ENCODE measurements around the gene KMT2E. TPM values are rescaled to one million over a fixed set of nuclear protein-coding genes. Genes with fewer than 3 reads are reported as not detected.

KMT2E gene
- total RNA-seq, 1 experiment from 2014 or later = 52.3 TPM

DNA sequence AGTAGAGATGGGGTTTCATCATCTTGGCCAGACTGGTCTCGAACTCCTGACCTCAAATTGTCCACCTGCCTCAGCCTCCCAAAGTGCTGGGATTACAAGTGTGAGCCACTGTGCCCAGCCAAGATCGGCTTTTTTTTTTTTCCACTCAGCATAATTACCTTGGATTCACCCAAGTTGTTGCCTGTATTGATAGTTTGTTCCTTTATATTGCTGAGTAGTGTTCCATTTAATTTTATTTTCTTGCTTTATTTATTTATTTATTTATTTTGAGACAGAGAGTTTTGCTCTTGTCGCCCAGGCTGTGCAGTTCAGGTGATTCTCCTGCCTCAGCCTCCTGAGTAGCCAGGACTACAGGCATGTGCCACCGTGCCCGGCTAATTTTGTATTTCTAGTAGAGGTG, 21.3 kb downstream of the KMT2E start:
- CTCF ChIA-PET = no interaction called here

GRCh38 chr7:105036217-105037168, 22.5 kb downstream of the KMT2E start:
- Mint-ChIP-seq H3K27me3 (ENCODE audit: low read depth) (no peaks in the 10 kb centered on the region), H3K4me3 (no peak overlapping the region), H3K4me1 (peaks cover 19% of the 10 kb centered on the region), H3K36me3 (peaks cover 6% of the 10 kb centered on the region; the same call in 1 of the 2 replicates), H3K27ac (no peak overlapping the region), H3K9me3 (no peaks in the 10 kb centered on the region)
- DNase-seq (ENCODE audit: low spot score) = no peak
- ChIA-PET CTCF (no interaction called here), POLR2A (no interaction called here)
- TF ChIP-seq ZNF317 (CRISPR knock-in tag; IDR thresholded peaks at IDR 0.05; ENCODE audit: borderline replicate concordance, low read depth) (no peak), CREB1 (CRISPR knock-in tag; IDR thresholded peaks at IDR 0.05) (no peak), SOX15 (CRISPR knock-in tag; IDR thresholded peaks at IDR 0.05) (no peak), USF2 (CRISPR knock-in tag; IDR thresholded peaks at IDR 0.05) (no peak), NFATC4 (CRISPR knock-in tag; IDR thresholded peaks at IDR 0.05) (no peak), FOXK1 (CRISPR knock-in tag; IDR thresholded peaks at IDR 0.05) (no peak), NR1H2 (CRISPR knock-in tag; IDR thresholded peaks at IDR 0.05) (no peak)
- no peak for ATAC-seq

More for the DNA sequence above, 21.3 kb downstream of the KMT2E start:
- Mint-ChIP-seq H3K27me3 (ENCODE audit: low read depth) (no peaks in the 10 kb centered on the region), H3K27ac (no peak overlapping the region), H3K36me3 (no peaks in the 10 kb centered on the region), H3K4me3 (no peak overlapping the region), H3K4me1 (peaks cover 19% of the 10 kb centered on the region), H3K9me3 (no peaks in the 10 kb centered on the region)
- POLR2A ChIA-PET = no interaction called here
- ATAC-seq (no peak), DNase-seq (ENCODE audit: low spot score) (no peak)
- TF ChIP-seq ZNF219 (CRISPR knock-in tag; IDR thresholded peaks at IDR 0.05; ENCODE audit: borderline replicate concordance) = no peak

GRCh38 chr7:105037319-105037718, 23.3 kb downstream of the KMT2E start:
- peak overlapping the region; percentile 23; the same call in 1 of the 2 replicates for H3K27ac Mint-ChIP-seq
- ATAC-seq = no peak
- DNase-seq (ENCODE audit: low spot score) = no peak
- TF ChIP-seq ZNF121 (CRISPR knock-in tag; IDR thresholded peaks at IDR 0.05) (peak; percentile 55; the same call in 1 of the 2 replicates), MYBL2 (CRISPR knock-in tag; IDR thresholded peaks at IDR 0.05) (no peak)
- H3K36me3 Mint-ChIP-seq = peaks cover 12% of the 10 kb centered on the region
- no peaks in the 10 kb centered on the region for H3K9me3 Mint-ChIP-seq
- no peak overlapping the region for H3K4me3 Mint-ChIP-seq
- POLR2A ChIA-PET = no interaction called here
- no peaks in the 10 kb centered on the region for H3K27me3 Mint-ChIP-seq (ENCODE audit: low read depth)
- CTCF ChIA-PET = no interaction called here
- H3K4me1 Mint-ChIP-seq = peaks cover 19% of the 10 kb centered on the region

GRCh38 chr7:105044449-105045070, 30.6 kb downstream of the KMT2E start:
- Mint-ChIP-seq H3K27me3 (ENCODE audit: low read depth) (no peaks in the 10 kb centered on the region), H3K27ac (no peak overlapping the region; the same call in 1 of the 2 replicates)
- no peak for ATAC-seq
- TF ChIP-seq ERG (CRISPR knock-in tag; IDR thresholded peaks at IDR 0.05) = no peak
- no peak for TF ChIP-seq ZNF263 (CRISPR knock-in tag; IDR thresholded peaks at IDR 0.05; ENCODE audit: low read depth)
- no peak for TF ChIP-seq ZNF317 (CRISPR knock-in tag; IDR thresholded peaks at IDR 0.05; ENCODE audit: borderline replicate concordance, low read depth)
- TF ChIP-seq GABPB1 (CRISPR knock-in tag; IDR thresholded peaks at IDR 0.05) = no peak
- TF ChIP-seq, protein P1, sequence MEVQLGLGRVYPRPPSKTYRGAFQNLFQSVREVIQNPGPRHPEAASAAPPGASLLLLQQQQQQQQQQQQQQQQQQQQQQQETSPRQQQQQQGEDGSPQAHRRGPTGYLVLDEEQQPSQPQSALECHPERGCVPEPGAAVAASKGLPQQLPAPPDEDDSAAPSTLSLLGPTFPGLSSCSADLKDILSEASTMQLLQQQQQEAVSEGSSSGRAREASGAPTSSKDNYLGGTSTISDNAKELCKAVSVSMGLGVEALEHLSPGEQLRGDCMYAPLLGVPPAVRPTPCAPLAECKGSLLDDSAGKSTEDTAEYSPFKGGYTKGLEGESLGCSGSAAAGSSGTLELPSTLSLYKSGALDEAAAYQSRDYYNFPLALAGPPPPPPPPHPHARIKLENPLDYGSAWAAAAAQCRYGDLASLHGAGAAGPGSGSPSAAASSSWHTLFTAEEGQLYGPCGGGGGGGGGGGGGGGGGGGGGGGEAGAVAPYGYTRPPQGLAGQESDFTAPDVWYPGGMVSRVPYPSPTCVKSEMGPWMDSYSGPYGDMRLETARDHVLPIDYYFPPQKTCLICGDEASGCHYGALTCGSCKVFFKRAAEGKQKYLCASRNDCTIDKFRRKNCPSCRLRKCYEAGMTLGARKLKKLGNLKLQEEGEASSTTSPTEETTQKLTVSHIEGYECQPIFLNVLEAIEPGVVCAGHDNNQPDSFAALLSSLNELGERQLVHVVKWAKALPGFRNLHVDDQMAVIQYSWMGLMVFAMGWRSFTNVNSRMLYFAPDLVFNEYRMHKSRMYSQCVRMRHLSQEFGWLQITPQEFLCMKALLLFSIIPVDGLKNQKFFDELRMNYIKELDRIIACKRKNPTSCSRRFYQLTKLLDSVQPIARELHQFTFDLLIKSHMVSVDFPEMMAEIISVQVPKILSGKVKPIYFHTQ (CRISPR knock-in tag; IDR thresholded peaks at IDR 0.05) = no peak
- no peak for TF ChIP-seq ZNF425 (CRISPR knock-in tag; conservative IDR thresholded peaks at IDR 0.05)

More at GRCh38 chr7:105044449-105045070, 30.6 kb downstream of the KMT2E start:
- Mint-ChIP-seq H3K4me3 (no peak overlapping the region), H3K36me3 (peaks cover 53% of the 10 kb centered on the region), H3K9me3 (no peaks in the 10 kb centered on the region), H3K4me1 (no peaks in the 10 kb centered on the region; the same call in 1 of the 2 replicates)
- ChIA-PET POLR2A (no interaction called here), CTCF (no interaction called here)
- DNase-seq (ENCODE audit: low spot score) = no peak
